Stimulated activated CD4-positive, alpha-beta T cell treated with anti-CD3 and anti-CD28 coated beads, Interleukin-15, amount 100 ng/mL, for 48 hours (primary cell): ENCODE measurements around the gene PGLYRP3.
A peak's percentile ranks its signal among the peaks of the same experiment; 100 is the strongest.

Experiments used
- DNase-seq, 2 donors: peaks; one replicate each; pipeline ENCODE4 v3.0.0-alpha.2; 2020; ENCODE audit warnings: low read depth in 2 of 2

Gene PGLYRP3

DNA sequence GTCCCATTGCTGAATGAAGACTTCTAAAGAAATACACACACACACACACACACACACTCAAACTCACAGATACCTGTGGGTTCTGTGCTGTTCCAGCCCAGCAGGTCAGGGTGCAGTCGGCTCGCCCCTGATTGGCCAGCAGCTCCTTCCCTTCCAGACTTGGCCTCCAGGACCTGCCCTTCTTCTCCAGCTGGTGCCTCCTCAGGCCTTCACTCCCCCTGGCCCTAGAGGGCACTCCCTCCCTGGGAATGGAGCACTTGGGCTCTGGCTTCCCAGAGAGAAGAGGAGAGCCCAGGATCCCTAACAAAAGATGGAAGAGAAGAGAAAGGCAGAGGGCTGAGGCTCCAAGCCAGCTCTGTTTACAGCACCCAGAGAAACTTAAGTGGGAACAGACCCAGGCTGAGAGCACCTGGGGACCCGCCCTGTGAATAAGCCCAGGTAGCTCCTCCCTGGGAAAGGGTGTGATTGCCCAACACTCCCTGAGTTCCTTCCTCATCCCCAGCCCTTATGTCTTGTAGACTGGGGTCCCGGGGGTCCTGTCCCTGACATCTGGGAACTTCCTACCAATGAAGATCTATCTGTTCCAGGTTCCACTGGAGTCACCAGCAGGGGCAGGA is at the start of gene PGLYRP3:
Gene PGLYRP3, minus strand, starts transcription at position 383 of the 617 bp plus-strand sequence. CDS start 2,287 bp downstream, outside the sequence.
- no peak for DNase-seq

DNA sequence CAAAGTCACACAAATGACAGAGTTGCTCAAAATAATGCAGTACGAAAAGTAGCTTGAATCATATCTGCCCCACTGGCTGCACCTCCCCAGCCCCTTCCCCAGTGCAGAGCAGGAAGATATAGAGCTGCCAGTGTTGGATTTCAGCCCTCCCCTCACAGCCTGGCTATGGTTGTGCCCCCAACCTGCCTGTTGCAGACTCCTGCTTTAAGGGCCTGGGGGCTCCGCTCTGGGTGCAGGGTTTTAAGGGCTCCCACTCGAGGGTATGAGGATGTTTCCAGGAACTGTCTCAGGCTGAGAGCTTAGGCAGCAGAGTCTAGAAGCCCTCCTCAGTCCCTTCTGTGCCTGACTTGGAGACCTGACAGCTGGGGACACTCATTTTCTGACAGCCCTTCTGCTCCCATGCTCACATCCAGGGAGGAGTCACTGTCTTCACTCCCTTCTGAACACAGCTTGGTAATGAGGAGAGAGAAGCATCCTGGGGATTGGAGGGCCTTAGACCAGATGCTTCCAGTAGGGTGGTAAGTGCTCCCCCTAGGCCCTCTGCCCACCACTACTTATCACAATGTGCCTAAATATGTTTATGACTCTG is 49.5 kb upstream of the PGLYRP3 start:
- DNase-seq, result no peak

- DNase-seq, result no peak
Observed at GRCh38 chr1:153361480-153362109, 48.8 kb upstream of the PGLYRP3 start.

- DNase-seq, result no peak
Observed at GRCh38 chr1:153360592-153361479, 48.1 kb upstream of the PGLYRP3 start.

DNA sequence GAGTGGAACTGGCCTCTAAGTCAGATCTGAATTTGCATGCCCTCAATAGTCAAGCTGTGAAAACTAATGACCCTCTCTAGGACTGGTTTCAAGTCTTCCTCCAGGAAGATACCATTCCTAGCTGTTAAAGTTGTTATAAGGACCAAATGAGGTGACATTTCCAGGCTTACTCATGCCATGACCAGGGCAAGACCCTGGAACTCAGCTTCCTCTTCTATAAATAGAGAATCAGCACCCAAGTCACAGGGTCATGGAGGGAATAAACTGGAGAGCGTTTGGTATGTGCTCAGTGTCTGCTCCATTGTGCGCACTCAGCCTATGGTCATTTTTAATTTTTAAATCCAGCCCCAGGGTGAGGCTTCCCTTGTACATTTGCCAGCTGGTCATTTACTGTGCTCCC is 47.4 kb upstream of the PGLYRP3 start:
- no peak for DNase-seq

GRCh38 chr1:153359241-153359640 is 46.5 kb upstream of the PGLYRP3 start:
- DNase-seq, result no peak

DNA sequence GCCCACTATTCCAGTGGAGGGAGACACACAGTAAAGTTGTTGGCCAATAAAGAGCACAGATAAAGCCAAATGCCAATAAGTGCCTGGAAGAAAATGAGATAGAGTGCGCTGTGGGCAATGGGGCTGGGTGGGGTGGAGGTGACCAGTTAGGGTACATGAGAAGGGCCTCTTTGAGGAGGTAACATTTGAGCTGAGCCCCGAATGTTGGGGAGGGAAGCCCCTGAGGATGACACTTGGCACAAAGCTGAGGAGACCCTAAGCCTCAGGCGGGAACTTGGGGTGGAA is 45.9 kb upstream of the PGLYRP3 start:
- DNase-seq, result no peak

- no peak for DNase-seq
Observed at GRCh38 chr1:153357853-153358690, 45.3 kb upstream of the PGLYRP3 start, which contains the start of gene S100A9. Gene S100A9, plus strand, starts transcription at chr1:153357854. Its CDS starts 430 bp downstream, at chr1:153358284.

DNA sequence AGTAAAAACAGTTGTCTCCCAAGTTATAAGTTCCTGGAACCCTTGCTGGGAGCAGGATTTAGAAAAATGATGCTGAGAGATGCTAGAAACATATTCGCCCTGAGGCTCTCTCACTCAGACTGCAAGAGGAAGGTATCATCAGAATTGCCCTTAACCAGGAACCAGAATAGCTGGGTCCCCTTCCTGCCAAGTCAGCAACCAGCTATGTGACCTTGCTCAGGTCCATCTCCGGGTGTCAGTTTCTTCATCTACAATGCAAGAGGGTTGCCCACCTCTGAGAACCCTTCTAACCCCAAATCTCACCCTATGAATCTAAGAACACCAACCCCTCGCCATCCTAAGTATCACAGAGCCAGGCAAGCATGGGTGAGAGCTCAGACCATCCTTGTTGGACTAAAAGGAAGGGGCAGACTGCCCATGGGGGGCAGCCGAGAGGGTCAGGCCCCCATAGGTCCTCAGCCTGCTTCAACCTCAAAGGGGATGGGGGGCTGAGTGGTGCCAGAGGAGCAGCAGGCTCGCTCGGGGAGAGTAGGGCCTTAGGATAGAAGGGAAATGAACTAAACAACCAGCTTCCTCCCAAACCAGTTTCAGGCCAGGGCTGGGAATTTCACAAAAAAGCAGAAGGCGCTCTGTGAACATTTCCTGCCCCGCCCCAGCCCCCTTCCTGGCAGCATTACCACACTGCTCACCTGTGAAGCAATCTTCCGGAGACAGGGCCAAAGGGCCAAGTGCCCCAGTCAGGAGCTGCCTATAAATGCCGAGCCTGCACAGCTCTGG is 44.5 kb upstream of the PGLYRP3 start:
- no peak for DNase-seq

- no peak for DNase-seq
Observed at GRCh38 chr1:153356392-153357075, 43.8 kb upstream of the PGLYRP3 start.

DNA sequence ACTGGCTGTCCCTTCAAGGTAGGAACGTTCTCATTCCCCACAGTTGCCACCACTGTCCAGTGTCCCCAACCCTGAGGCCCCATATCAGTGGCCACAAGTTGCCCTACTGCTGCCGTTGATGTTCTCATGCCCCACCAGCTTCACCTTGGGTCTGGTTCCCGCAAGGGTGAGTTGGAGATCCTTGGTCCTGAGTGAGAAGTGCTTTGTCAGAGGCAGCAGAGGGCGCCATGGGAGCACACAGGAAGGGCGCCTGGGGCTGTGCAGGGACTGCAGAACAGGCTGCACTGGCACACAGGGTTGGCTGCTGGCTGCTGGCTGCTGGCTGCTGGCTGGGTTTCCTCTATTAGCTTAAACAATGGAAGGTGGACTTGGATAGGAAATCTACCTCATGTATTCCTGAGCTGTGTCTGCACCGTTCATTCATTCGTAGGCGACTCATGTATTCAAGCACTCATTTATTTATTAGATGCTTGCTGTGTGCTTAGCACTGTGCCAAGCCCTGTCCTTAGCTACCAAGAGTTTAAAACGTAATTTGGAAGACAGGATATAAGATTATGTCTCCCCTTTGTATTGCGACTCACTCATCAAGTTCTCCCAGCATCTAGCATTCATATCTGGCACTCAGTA is 42.8 kb upstream of the PGLYRP3 start:
- DNase-seq, result peak; percentile 29 to 32

- no peak for DNase-seq
Observed at GRCh38 chr1:153354515-153355193, 41.9 kb upstream of the PGLYRP3 start.

DNA sequence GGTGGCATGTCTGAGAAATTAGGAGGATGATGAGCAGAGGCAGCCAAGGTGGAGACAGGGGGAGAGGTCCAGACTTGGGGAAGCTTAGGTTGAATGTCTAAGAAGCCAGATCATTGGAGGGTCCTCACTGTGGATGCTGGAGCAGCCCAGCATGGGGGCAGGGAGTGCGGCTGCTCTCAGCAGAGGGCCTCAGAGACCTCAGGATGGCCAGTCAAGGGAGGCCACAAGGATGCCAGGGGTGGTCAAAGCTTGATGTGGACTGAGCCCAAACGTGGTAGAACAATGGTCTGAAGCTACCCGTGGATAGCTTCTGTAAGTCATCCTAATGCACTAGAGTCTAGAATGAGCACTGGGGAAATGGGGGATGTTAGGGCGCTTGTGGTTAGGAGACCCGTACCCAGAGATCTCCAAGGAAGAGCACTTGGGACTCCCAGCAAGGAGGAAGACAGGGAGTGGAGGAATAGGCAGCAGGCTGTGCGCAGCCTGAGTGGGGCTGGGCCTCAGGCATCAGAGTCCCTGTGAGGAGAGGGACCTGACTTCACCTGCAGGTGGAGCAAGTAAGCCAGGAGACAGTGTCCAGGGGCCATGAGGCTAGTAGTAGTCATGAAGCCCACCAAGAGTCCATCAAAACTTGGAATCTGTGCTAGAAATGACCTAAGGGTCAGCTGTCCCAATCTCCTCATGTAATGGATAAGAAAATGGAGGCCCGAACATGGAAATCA is 40.6 kb upstream of the PGLYRP3 start:
- no peak for DNase-seq

DNA sequence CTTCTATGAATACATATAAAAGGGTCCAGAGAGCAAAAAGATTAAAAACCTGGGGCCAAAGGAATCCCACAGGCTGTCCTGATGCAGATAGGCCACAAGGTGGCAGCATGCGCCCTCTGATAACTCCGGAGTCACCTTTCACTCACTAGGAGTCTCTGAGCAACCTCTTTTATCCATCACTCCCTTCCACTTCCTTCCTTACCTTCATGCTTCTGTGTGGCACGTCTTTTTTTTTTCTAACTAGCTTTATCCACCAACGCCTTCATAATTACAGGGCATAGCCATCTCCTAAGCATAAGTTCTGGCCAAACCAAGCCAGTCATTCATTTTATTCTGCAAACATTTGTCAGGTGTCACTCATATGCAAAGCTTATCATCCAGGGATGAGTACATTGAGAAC is 39.8 kb upstream of the PGLYRP3 start:
- DNase-seq, result peak; percentile 43 to 48

DNA sequence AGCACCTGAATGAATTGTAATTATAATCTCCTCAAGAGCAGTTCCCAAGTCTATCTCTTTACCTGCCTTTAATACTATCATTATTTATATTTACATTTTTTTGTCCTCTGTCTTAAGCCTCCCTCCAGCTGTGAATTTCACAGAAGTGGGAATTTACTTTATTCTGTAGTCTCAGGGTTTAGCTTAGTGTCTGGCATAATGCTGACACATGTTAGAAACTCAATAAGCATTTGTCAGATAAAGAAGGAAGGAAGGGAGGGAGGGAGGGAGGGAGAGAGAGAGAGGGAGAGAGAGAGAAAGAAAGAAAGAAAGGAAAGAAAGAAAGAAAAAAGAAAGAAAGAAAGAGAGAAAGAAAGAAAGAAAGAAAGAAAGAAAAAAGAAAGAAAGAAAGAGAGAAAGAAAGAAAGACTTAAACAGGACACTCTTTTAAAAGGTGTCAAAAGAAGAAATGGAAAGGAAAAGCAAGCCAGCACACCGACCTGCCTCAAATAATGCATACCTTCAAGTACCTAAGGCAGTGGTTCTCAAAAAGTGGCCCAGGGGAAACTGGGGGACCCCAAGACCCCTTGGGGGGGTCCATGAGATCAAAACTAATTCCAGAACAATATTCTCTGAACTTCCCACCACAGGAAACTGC is 37.7 kb upstream of the PGLYRP3 start:
- DNase-seq, result no peak

- DNase-seq, result no peak
Observed at GRCh38 chr1:153349363-153350320, 36.9 kb upstream of the PGLYRP3 start.
